K562 treated with DMSO at 1 percent for 48 hours (cell line): ENCODE data around the gene ROBO4. TPM values are rescaled to one million over a fixed set of nuclear protein-coding genes. Genes with fewer than 3 reads are reported as not detected.

Experiments used
- total RNA-seq: library from RNA; unstranded; fragments of 300-600 nt; gene quantifications from 2 replicates; pipeline ENCODE4 v1.2.3, GENCODE V29; 2022; ENCODE audit warnings: low replicate concordance; ENCODE audit errors: extremely low read depth

The ROBO4 gene
- total RNA-seq, result not detected in 2 replicates

DNA sequence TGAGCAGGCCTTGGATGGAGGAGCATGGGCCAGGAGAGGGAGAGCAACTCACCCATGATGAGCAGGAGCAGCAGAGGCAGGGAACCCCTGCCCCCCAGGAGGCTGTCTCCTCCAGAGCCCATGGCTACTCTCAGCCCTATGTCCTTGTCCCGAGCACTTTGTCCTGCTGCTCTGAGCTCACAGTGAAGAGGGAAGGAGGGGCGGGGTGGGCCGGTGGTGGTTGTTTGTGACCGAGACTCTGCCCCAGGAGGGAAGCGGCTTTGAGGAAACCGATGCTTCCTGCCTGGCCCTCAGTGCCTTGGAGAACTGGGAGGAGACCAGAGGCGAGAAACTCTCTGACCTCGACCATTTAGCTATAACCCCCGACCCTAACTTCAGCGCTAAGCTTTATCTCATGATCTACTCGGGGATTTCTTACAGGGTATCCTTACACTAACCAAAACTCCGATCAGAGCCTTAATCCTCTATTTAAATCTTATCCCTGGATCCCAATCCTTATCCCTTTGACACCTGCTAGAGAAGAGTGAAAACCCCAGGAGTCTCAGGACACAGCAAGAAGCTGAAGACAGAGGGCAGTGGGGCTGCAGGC lies at the start of gene ROBO4:
Gene ROBO4 (minus strand): TSS at position 192 of the 589 bp plus-strand sequence. CDS start 70 bp downstream, at position 122.

DNA sequence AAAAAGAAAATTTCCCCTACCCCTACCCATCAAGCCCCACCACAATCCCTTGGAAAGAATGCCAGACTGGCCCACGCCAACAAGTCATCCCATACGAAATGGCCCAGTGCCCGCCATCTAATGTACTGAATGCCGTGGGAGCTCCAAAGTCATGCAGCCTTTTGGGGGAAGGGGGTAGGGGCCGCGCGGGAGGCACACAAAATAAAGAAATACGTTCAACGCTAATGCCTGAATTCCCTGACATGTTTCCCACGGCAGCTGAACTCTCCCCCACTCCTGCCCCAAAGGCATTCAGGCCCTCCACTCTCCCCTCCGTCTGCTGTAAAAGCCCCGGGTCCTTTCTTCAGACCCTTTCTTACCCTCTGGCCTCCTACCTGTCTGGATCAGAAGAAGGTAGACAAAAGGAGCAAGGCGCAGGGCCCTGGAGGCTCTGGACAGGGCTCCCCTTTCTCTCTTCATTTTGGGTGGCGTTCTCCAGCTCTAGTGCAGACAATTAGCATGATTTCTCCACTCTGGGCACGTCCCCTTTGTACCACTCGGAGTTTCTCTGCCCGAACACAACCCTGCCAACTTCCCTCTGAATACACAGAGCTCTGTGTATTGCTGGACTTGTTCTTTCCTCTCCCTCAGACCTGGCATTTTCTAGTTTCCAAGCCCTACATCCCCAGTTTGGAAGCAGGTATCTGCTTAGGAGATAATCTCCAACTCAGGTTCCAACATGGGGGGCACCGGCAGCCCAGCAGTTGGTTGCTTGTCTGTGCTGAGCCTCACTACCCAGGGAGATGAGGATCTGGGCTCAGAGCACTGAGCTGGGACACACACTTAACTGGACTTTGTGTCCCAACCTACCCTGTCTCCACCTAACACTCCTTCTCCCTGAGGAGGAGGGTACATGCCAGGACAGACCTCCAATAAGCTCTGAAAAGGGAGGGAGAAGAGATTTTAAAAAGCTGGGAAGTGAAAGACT lies 38.2 kb upstream of the ROBO4 start, which contains the start of gene HEPACAM:
Gene HEPACAM (minus strand): TSS at position 500 of the 967 bp plus-strand sequence. CDS start 41 bp downstream, at position 459.

DNA sequence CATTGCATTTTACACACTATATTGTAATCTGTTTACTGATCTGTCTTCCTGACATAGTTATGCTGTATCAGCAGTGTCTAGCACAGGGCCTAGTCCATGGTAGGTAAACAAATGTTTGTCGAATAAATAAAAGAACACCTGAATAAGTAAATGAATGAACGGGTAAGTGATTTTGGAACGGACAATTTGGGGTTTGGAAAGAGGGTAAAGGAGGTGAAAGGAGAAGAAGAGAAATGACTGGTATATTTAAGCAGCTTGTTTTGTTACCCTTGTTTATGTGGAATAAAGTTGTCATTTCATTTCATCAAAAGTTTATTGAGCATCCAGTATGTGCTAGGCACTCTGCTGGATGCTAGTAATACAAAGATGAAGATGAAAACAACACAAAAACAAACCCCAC lies 21.3 kb upstream of the ROBO4 start, which contains the start of gene HEPN1:
Gene HEPN1 (plus strand): TSS at position 301 of the 400 bp plus-strand sequence.

DNA sequence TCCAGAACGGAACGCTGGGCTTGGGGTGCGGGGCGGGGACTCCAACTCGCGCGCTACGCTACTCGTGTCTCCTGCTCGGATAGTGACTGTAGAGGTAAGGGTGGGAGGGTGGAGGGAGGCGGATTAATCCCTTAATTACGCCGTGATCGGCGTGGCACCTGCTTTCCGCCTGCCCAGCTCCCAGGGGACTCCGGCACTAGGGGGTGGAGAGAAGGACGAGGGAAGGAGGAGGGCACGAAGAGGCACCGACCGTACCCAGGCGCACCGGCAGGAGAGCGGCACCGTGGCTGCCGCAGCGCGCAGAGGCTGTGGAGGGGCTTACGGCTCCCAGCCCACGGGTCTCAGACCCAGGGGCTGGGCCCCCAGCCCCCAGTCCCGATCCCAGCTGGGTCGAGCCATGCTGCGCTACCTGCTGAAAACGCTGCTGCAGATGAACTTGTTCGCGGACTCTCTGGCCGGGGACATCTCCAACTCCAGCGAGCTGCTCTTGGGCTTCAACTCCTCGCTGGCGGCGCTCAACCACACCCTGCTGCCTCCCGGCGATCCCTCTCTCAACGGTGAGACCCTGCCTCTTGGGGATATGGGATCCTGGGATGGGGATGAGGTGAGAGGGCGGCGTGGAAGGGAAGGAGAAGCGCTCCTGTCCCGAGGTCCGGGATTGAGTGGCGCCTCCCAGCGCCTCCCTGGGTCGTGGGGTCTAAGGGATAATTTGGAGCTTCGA lies 32.3 kb downstream of the ROBO4 start, which contains the start of gene ROBO3:
Gene ROBO3 (plus strand): TSS at position 252 of the 721 bp plus-strand sequence. CDS start 146 bp downstream, at position 398.

Other genes with a start within 250 kb of the ROBO4 start
- gene SIAE, start 224.1 kb downstream of the ROBO4 start, total RNA-seq, result 203 TPM in 1 of 2 replicates, not detected in the other
- not detected in 2 replicates for gene SPA17, start 224.0 kb downstream of the ROBO4 start, total RNA-seq
- not detected in 2 replicates for gene NRGN, start 157.9 kb downstream of the ROBO4 start, total RNA-seq
- not detected in 2 replicates for gene VSIG2, start 145.6 kb downstream of the ROBO4 start, total RNA-seq
- gene ESAM, start 135.6 kb downstream of the ROBO4 start, total RNA-seq, result not detected in 2 replicates
- not detected in 2 replicates for gene MSANTD2, start 97.5 kb downstream of the ROBO4 start, total RNA-seq
- not detected in 2 replicates for gene ROBO3, start 32.4 kb downstream of the ROBO4 start, total RNA-seq
- not detected in 2 replicates for gene HEPN1, start 21.4 kb upstream of the ROBO4 start, total RNA-seq
- not detected in 2 replicates for gene HEPACAM, start 38.2 kb upstream of the ROBO4 start, total RNA-seq
- gene CCDC15, start 56.3 kb upstream of the ROBO4 start, total RNA-seq, result not detected in 2 replicates
- not detected in 2 replicates for gene SLC37A2, start 165.4 kb upstream of the ROBO4 start, total RNA-seq
- not detected in 2 replicates for gene TMEM218, start 213.8 kb upstream of the ROBO4 start, total RNA-seq